Globus pallidus (tissue), 1 donor: Measurements from ENCODE around the gene SLC6A20.

ENCODE experiments used
- DNase-seq: peaks from one replicate; pipeline ENCODE4 v3.0.0-alpha.2; 2015; ENCODE audit warnings: low spot score

Gene SLC6A20

DNA sequence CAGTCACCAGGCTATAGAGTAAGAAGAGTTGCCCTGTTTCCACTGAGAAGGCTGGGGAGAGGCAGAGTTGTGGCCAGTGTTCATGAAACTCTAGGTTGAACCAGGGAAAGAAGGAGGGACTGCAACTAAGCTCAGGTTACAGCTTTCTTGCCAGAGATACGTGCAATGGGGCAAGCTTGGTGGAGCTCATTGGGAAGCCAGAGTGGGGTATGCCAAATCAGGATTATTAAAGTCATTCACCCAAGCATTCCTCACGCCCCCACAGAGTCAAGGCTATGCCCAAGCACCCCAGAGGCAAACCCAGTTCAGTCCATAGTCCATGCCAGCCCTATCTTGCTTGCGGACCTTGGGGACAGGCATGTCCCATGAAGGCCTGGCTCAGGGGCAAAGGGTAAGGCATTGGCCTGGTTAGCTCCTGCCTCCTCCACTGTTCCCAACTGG, 17.6 kb downstream of the SLC6A20 start:
- no peak for DNase-seq

DNA sequence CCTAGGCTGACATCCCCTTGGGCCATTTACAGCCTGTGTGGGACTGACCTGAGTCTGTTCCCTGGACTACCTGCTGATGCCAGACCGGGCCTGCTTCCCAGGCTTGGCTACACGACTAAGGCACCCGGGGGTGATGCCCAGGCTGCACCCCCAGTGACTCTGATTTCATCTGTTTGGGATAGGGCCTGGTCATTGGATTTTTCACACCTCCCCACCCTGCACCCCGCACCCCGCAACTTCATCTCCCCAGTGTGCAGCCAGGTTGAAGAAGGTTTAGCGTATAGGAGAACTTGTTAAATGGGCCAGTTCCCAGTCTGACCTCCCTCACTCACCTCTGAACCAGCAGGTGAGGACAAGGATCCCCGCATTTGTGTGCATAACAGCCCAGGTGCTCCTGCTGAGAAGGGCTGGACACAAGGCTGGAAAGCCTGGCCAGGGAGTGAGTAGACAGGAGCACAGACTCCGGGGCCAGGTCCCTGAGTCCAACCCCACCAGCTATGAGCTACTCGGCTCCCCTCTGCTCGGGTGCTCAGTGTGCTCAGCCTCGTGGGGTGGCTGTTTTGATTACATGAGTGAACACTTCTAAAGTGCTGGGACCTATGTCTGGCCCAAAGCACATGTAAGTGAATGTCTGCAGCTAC, 18.5 kb downstream of the SLC6A20 start:
- DNase-seq = no peak

DNA sequence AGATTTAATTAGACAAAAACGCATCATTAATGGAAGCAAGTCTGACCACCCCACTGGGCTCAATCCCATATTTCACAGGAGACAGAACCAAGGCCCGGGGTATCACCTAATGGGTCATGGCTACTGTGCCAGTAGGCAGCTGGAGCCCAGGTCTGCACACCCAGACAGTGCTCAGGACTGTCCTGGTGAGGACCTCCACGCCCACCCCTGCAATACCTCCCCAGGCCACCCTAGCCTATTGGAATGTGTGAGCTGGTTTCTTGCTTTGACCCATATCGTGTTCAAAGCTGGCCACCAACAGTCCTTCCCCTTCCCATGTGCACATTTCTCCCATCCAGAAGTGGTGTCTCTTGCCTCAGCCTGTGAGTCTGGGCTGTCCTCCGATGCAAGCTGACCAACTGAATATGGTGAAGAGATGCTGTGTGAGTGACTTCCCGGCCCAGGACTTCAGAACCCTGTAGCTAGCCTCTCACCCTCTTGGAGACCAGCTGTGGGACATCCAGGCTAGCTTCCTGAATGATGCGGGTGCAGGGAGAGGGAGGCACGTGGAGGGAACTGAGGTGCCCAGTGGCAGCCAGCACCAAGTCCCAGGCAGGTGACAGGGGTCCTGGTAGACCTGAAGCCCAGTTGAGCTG, 19.1 kb downstream of the SLC6A20 start:
- no peak for DNase-seq

DNA sequence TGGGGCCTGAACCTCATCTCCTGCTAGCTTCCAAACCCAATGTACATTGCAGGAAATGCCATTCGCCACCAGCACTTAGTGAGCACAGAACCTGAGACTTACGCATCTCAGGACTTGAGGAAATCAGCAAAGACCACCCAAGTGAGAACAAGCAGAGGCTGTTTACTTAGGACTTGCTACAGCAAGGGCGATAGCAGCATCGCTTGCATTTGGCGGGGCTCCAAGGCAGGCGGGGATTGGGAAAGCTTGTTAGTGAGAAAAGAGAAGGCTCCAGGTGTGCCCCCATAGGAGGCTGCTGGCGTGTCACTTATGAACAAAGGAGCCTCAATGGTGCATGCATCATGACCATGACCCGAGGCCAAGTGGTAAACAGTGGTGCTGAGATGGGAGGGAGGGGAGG, 19.7 kb downstream of the SLC6A20 start:
- no peak for DNase-seq

DNA sequence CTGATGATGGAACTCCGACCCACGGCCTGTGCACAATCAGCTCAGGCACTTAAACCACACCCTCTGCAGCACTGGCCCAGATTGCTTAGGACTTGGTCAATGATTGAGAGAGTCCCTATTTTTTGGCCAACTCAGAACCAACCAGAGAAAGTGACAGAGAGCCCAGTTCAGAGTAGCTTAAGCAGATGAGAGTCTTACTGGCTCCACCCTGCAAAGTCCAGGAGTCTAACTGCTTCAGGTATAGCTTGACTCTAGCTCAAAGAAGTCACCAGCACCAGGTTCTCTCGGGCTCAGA, 20.1 kb downstream of the SLC6A20 start:
- no peak for DNase-seq

DNA sequence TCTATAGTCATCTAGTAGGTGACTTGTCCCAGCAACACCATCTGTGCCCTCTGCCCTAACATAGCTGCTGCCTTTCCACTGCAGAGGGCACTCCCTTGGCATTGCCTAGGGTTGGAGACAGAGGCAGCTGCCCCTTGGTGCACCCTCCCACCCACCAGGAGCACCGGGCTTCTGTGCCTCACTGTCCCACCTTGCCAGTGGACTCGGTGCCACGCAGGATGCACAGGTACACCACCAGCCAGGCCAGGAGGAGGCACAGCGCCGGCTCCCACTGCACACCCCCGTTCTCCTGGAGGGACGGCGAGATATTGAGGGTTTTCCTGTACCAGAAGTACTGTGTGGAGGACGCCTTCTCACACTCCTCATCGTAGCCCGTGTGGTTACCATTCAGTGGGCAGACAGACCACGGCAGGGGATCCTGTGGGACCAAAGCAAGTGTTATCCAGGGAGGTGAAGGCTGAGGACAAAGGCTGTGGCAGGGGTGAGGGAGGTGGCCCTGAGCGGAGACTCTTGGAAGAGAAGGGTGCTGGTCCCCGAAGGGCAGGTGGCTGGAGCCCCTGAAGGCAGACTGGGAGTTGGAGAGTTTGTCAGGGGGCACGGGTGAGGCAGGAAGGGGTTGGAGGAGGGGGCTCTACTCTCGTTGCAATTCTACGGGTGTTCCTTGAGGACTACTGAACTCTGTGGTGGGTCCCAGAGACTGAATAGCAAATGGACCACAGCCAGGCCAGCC, 20.6 kb downstream of the SLC6A20 start:
- no peak for DNase-seq

DNA sequence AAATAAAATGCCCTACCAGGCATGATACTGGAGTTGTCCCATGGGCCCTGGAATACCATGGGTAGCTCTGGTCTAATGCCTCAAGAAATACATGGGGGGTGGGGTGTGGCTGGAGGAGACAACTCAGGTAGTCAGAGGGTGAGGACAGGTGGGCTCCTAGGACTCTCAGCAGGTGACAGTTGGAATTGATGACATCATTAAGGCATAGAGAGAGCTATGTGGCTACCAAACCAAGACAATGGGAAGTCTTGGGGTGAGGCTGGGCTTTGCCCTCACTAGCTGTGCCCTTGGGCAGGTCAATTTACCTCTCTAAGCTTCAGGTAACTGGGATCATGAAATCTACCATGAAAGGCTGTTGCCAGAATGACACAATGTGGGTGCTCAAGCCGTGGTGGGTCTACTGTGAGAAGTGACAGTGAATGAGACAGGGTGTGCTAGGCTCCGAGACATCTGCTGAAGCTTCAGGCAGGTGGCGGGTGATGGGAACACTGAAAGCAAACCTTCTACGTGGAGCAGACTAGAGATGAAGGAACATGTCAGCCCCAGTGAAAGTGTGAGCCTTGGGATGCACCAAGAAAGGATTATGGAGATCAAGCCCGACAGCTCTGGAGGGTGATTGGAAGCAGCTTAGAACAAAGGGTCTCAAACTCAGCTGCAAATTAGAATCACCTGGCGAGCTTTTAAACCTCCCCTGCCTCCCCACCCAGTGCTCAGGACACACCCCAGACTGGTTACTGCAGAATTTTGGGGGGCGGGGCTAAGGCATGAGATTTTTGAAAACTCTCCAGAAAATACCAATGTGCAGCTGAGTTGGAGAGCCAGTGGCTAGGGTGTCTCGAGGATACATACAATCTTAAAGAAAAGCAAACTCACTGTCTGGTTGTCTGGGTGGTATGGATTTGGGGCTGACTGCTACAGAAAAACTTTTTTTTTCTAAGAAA, 21.5 kb downstream of the SLC6A20 start:
- no peak for DNase-seq

DNA sequence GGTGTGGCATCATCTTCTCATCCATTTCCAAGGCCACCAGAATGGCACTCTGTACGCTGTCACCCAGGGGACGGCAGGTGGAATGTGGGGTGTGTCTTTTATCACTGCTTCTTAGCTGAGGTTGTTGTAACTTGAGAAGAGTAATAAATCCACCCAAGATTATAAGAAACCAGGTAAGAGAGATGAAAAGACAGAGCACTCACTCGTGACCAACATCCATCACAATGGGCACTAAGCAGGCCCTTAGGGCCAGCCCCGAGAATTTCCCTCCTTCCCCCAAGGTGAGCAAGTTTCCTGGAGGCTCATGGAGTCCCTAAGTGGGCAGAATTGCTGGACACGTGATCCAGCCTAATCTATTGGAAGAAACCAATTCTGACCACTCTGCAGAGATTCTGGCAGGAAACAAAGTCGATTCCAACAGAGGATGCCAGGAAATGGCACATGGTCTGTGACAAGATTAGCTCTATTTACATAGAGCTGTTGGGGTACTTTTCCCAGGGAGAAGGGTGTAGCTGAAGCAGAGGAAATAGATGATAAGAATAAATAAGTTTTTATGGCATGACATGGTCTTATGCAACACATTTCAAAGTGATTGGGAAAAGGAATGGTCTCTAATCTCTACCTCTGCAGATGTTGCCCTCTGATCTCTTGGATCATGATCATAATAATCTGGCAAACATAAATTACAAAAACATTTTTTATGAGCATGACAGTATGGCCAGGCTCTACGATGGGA, 22.5 kb downstream of the SLC6A20 start:
- no peak for DNase-seq

DNA sequence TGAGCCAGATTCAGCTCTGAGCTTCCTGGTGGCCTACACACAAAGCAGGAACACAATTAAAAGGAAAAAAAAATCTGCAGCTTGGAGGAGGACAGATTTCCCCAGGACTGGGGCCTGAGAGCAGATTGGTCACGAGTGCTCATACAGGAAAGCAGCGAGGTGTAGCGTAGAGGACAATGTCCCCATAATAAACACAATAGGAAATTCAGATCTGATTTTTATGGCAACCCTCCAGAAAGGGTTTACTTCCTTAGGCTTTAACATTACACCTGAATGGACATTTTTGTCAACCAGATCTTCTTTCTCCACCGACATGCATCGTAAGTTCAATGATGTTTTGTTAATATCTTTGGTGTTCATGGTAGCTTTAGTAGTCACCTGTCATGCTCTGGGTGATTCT, 23.3 kb downstream of the SLC6A20 start:
- DNase-seq = no peak

DNA sequence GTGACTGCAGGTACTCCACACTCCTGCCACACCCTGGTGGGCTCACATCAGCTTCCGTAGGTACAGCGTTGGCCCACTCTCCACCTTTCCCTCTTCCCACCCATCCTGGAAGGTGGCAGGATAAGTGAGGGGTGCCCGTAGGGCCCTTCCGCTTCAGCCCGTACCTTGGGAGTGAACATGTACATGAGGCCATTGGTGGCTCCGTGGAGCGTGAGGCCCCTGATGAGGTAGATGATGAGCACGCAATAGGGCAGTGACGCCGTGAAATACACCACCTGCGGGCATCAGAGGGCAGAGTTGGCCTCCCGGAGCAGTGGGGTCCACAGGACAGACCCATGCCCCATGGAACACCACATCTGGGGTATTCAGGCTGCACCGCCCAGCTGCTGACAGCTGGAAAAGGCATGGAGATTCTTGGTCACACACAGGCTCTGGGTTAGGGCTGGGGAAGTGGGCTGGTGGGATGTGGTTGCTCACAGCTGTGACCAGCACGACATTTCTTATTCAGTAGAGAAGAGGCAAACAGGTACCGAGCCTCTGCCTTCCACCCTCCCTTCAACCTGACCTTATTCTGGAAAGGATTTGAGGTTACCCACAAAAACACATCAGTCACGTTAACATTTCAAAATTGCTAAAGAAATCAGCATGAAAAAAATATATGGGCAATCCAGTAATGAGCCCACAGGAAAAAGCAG, 23.8 kb downstream of the SLC6A20 start:
- DNase-seq = no peak

DNA sequence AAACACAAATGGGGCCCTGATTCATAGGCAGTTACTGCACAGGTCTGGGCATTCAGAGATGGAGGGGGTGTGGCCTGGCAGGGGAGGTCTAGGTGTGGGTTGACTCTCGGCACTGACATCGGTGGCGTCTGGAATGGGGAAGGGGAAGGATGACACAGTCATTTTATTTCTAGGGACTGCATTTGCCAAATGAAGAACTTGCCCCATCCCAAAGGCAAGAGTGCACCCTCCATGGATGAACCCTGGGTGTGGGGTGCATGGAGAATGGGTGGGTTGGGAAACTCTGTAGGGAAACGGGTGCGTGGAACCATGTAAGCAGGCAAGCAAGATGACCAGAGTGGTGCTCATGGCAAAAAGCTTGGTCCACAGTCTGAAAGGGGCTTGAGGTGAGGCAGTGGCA, 24.5 kb downstream of the SLC6A20 start:
- DNase-seq = no peak

DNA sequence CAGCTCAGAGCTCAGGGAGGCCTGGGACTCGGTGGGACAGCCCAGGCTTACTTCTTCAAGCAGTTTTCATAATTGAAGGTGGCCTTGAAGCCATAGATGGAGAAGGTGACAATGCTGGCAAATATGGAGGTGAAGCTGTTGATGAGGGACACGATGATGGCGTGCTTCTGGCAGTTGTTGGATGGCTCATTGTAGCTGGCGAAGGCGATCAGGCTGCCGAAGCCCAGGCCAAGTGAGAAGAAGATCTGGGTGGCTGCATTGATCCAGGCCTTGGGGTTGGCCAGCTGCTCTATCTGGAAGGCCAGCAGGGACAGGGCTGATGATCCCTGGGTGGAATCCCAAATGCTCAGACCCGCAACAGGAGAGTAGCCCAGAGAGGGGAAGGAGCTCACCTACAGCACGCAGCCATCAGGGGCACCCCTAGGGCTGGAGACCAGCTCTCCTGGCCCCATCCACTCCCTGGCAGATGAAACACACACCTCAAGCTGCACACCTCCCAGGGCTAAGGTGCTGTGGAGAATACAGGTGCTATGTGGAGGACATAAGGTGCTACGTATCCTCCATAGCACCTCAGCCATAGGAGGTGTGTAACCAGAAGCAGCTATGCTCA, 25.1 kb downstream of the SLC6A20 start:
- DNase-seq = no peak

DNA sequence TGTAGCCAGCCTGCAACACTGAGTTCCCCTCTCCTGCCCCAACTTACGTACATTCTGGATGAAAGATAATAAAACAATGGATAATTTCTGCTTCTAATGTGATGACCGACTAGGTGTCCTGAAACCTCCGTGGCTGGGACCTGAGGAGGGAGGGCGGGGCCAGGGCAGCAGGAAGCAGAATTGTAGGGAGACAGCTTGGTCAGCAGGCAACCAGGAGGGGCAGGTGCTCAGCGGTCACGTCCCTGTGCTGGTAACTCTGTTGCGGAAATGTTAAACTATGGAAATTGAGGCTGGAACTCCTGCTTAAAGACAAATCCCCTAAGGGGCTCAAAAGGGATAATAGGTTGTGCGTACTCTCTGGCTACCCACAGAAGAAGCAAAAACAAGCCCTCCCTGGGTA, 30.4 kb downstream of the SLC6A20 start:
- no peak for DNase-seq

DNA sequence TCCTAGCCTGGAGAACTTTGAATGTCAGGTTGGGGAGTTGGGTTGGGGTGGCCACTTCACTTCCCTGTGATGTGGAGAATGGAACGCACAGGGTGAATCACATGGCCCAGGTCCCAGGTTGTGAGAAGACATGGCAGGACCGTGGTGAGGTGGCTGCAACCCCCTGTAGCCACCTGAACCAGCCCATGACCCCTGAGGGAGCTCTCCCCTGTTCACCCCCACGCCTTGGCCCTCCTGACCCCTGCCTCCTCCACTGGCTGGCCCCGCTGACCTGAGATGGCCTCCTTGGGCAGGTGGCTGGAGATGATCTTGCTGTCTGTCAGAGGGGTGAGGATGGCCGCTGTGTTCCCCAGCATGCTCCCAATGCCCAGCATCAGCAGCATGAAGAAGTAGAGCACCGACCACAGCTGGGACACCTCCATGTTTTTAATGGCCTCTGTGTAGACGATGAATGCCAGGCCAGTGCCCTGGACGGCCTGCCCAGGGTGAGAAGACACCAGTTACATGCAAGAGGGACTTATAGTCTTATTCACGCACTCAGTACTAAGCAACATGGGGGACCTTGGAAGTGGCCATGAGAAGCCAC, 31.0 kb downstream of the SLC6A20 start:
- no peak for DNase-seq

DNA sequence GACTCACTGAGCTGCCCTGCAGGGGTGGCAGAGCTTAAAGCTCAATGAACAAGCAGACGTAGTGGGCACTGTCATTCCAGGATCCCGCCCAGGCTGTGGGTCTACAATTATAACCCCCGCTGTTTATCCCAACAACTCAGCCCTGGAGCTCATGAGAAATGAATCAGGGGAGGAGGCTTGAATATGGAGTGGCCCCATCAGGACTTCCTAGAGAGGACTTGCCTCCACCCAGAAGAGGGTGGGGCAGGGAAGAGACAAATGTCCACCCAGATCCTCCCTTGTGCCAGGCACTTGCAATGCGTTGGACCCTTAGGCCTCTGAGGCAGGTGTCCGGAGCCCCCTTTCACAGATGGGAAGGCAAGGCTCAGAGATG, 33.0 kb downstream of the SLC6A20 start:
- no peak for DNase-seq

DNA sequence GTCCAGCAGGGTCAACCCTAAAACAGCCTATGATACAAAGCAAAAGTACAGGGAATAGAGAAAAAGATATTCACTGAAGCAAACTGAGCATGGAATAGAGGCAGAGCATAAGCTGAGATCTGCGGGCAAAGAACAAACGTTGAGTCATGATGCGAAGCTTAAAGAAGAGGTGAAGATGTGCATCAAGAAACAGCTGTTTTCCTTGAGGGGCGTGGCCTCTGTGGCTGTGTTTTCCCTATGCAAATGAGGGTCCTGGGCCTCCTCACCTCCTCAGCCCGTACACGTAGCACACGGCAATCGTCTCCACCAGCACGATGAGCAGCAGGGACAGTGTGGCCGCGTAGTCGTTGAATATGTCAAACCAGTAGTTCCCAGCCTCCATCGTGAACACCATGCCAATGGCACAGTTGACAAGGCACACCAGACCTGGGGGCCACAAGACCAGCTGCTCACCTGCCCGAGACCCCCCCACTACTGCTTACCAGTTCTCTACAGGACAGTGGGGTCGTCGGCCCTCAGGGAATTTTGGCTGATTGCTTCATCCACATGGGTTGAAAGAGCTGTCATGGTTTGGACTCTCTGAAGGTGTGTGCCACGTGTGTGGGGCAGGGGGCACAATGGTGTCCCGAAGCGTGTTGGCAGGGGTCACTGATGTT, 33.6 kb downstream of the SLC6A20 start:
- no peak for DNase-seq

DNA sequence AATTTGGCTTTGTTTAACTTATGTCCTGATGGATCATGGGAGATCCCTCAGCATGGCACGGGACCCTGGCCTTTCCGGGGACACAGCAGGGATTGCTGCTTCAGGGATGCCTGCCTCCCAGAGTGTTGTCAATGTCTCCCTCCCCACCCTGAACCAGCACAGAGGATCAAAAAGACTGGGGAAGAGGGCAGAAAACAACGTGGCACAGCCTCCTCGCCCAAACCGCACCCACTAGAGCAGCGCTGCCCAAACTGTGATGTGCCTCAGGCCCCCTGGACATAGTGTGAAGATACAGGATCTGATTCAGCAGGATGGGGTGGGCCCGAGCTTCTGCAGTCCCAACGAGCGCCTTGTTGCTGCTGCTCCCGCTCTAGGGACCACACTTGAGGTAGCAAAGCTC, 34.5 kb downstream of the SLC6A20 start:
- DNase-seq = no peak

DNA sequence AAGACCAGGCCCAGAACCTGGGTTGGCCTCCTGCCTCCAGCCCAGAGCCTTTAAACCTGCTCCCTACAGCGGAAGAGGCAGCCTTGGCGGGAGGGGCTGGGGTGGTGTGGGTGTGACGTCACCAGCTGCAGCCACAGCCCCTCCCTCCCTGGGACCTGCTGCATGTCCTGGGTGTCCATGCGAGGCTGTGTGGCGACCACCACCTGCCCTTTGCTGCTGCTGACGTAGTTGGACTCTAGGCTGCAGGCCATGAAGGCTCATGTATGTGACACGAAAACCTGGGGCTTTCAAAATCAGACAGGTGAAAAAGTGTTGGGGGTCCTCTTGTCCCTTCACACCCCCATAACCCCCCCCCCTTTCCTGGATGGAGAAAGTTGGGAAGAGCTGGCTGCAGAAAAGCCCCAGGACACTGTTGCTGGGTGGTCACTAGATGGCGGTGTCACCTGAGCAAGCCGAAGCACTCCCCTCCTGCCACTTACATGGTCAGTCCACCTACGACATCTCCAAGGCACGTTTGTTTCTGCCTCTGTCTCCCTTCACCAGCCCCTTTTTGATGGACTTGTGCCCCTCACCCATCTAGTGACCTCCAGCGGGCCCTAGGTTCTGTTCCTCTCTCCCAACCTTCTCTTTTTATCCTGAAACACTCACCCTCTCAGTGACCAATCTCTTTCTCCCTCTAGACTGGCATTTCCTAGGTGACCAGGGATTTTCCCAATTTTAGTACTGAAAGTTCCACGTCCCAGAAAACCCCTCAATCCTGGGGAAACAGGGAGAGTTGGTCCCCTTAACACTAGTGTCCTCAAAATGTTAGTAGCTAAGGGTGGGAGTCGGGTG, 35.2 kb downstream of the SLC6A20 start:
- DNase-seq = peak; percentile 49

DNA sequence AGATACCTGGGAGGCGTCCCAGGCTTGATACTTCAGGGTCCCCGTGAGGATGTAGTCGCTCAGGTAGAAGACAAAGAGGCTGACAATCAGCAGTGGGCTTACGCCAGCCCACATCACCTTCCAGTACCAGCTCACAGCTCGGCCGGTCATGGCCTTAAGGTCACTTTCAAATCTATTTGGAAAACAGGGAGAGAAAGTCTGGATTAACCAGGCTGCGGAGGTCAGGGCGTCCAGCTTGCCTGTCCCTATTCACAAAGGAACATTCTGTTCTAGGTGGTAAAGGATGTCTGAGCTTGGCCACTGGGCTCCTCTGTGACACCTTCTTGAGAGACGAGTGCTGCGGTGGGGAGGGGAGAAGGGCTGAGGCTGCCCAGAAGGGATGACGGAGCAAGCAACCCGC, 36.5 kb downstream of the SLC6A20 start:
- no peak for DNase-seq
